Endothelial cell of umbilical vein (primary cell): ENCODE data around the gene METAP1.
"Not testable (repeated sequence)": the region's sequence is repeated elsewhere in the genome, so short reads cannot be mapped to it uniquely, and the experiment has no call there.

Source experiments
- JUN ChIP-seq: IDR thresholded peaks from 2 replicates; pipeline ENCODE4 v1.6.1; 2011; ENCODE audit warnings: borderline replicate concordance, low read depth; ENCODE audit not compliant: insufficient read length, insufficient read depth
- POLR2A ChIP-seq: IDR thresholded peaks from 2 replicates; pipeline ENCODE4 v1.6.1; 2012; ENCODE audit warnings: low read depth, mild to moderate bottlenecking, control low read depth, low read length
- TF ChIP-seq, protein P1 (sequence below), 2 donors: IDR thresholded peaks; 1 replicate in 1 of 2; 2 replicates in 1 of 2; pipeline ENCODE4 v1.5.1; 2011; ENCODE audit warnings: low read length in 2 of 2, mild to moderate bottlenecking in 2 of 2, moderate library complexity in 2 of 2, control low read depth in 1 of 2, inconsistent platforms in 1 of 2, low read depth in 1 of 2; ENCODE audit not compliant: insufficient read depth in 1 of 2; ENCODE audit errors: extremely low read depth in 1 of 2

DNA sequence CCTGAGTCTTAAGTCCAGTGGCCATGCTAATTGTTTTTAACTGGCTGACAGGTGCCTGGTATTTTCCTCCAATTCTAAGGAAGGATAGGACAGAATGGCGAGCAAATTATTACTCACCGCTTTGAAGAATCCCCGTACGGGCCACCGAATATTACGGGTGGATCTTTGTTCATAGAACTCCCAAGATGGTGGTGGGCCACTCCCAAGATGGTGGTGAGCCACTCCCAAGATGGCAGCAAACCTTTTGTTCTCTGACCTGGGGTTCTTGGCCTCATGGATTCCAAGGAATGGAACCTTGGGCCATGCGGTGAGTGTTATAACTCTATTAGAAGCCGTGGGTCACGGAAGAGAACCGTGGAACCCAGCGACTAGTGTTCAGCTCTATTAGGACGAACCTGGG, 113.8 kb downstream of the METAP1 start:
- TF ChIP-seq, protein P1, sequence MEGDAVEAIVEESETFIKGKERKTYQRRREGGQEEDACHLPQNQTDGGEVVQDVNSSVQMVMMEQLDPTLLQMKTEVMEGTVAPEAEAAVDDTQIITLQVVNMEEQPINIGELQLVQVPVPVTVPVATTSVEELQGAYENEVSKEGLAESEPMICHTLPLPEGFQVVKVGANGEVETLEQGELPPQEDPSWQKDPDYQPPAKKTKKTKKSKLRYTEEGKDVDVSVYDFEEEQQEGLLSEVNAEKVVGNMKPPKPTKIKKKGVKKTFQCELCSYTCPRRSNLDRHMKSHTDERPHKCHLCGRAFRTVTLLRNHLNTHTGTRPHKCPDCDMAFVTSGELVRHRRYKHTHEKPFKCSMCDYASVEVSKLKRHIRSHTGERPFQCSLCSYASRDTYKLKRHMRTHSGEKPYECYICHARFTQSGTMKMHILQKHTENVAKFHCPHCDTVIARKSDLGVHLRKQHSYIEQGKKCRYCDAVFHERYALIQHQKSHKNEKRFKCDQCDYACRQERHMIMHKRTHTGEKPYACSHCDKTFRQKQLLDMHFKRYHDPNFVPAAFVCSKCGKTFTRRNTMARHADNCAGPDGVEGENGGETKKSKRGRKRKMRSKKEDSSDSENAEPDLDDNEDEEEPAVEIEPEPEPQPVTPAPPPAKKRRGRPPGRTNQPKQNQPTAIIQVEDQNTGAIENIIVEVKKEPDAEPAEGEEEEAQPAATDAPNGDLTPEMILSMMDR (IDR thresholded peaks at IDR 0.05; ENCODE audit: extremely low read depth in 1 of 2, insufficient read depth in 1 of 2, low read depth in 1 of 2, low read length in 2 of 2) = not testable (repeated sequence)
- not testable (repeated sequence) for TF ChIP-seq POLR2A, JUN
